Measurements from ENCODE around the gene AFAP1L2.

AFAP1L2 gene

GRCh38 chr10:114343623-114344505, 60.4 kb downstream of the AFAP1L2 start:
- H3K4me3 ChIP-seq (ENCODE audit: low read depth in 1 of 2, low read length in 2 of 2): no peak overlapping the region
- no peaks in the 10 kb centered on the region for H3K4me1 ChIP-seq (ENCODE audit: insufficient read depth, low read length)
- no peak overlapping the region for H3K4me2 ChIP-seq (ENCODE audit: insufficient read depth, low read length)
- H3K9me3 ChIP-seq (ENCODE audit: insufficient read depth, low read length, severe bottlenecking): no peaks in the 10 kb centered on the region
- no peak overlapping the region for H3K9ac ChIP-seq (ENCODE audit: low read depth, low read length)
- no peak overlapping the region for H2AFZ ChIP-seq (ENCODE audit: low read depth, low read length)
- H3K27ac ChIP-seq (ENCODE audit: low read length): no peak overlapping the region
- no peaks in the 10 kb centered on the region for H3K36me3 ChIP-seq (ENCODE audit: insufficient read depth, low read length)
- no peaks in the 10 kb centered on the region for H4K20me1 ChIP-seq (ENCODE audit: insufficient read depth, low read length)
- TF ChIP-seq EZH2 (IDR thresholded peaks at IDR 0.05; ENCODE audit: borderline replicate concordance, low read depth, low read length, severe bottlenecking): no peak
- TF ChIP-seq, protein P1, sequence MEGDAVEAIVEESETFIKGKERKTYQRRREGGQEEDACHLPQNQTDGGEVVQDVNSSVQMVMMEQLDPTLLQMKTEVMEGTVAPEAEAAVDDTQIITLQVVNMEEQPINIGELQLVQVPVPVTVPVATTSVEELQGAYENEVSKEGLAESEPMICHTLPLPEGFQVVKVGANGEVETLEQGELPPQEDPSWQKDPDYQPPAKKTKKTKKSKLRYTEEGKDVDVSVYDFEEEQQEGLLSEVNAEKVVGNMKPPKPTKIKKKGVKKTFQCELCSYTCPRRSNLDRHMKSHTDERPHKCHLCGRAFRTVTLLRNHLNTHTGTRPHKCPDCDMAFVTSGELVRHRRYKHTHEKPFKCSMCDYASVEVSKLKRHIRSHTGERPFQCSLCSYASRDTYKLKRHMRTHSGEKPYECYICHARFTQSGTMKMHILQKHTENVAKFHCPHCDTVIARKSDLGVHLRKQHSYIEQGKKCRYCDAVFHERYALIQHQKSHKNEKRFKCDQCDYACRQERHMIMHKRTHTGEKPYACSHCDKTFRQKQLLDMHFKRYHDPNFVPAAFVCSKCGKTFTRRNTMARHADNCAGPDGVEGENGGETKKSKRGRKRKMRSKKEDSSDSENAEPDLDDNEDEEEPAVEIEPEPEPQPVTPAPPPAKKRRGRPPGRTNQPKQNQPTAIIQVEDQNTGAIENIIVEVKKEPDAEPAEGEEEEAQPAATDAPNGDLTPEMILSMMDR (IDR thresholded peaks at IDR 0.05; ENCODE audit: borderline replicate concordance, extremely low read depth, low read length, poor library complexity, severe bottlenecking): no peak
- H3K79me2 ChIP-seq (ENCODE audit: insufficient read depth, low read length): no peaks in the 10 kb centered on the region
- no peak for DNase-seq
- peaks cover 2% of the 10 kb centered on the region for H3K27me3 ChIP-seq (ENCODE audit: insufficient read depth, low read length, poor library complexity)
- ATAC-seq (ENCODE audit: insufficient read depth, low read depth): no peak

DNA sequence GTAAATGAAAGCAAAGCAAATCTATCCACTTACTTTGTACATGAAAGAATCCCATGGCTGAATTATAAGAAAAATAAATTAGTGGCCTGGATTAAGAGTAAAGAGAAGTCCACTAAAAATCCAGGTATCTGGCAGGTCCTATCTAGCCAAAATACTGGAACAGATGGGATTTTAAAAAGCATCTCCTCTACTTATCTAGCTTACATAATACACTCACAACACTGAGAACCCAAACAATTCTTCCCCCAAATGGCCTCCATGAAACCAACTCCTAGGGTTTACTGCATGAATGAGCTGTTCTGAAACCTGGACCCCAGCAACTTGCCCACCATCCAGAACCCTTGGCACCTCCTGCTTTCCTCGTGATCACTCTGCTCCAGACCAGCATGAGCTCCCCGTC, 61.3 kb downstream of the AFAP1L2 start:
- H4K20me1 ChIP-seq (ENCODE audit: insufficient read depth, low read length): no peaks in the 10 kb centered on the region
- no peaks in the 10 kb centered on the region for H3K36me3 ChIP-seq (ENCODE audit: insufficient read depth, low read length)
- ATAC-seq (ENCODE audit: insufficient read depth, low read depth): no peak
- H3K4me1 ChIP-seq (ENCODE audit: insufficient read depth, low read length): no peaks in the 10 kb centered on the region
- H3K27ac ChIP-seq (ENCODE audit: low read length): no peak overlapping the region
- H3K9ac ChIP-seq (ENCODE audit: low read depth, low read length): no peak overlapping the region
- H3K27me3 ChIP-seq (ENCODE audit: insufficient read depth, low read length, poor library complexity): peaks cover 2% of the 10 kb centered on the region
- H3K4me3 ChIP-seq (ENCODE audit: low read depth in 1 of 2, low read length in 2 of 2): no peak overlapping the region
- H2AFZ ChIP-seq (ENCODE audit: low read depth, low read length): no peak overlapping the region
- no peak for TF ChIP-seq EZH2 (IDR thresholded peaks at IDR 0.05; ENCODE audit: borderline replicate concordance, low read depth, low read length, severe bottlenecking)
- TF ChIP-seq, protein P1 (IDR thresholded peaks at IDR 0.05; ENCODE audit: borderline replicate concordance, extremely low read depth, low read length, poor library complexity, severe bottlenecking): no peak
- H3K4me2 ChIP-seq (ENCODE audit: insufficient read depth, low read length): no peak overlapping the region
- DNase-seq: no peak
- no peaks in the 10 kb centered on the region for H3K9me3 ChIP-seq (ENCODE audit: insufficient read depth, low read length, severe bottlenecking)
- H3K79me2 ChIP-seq (ENCODE audit: insufficient read depth, low read length): no peaks in the 10 kb centered on the region

DNA sequence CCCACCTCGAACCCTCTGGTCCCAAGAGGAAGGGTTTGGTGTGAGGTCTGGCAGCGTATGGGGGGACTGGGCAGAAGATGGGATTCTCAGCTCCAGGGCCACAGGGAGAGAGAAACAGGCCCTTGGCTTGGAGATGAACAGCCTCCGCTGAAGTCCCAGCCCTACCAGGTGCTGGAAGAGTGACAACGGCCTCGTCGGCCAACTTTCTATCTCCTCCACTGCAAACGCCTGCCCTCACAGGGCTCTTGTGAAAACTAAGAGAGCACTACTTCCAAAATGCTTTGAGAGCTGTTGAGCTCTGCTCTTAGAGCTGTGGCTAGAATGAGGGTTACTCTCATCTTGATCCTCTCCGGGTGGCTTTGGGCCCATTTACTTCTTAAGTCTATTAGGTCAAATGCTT, 63.5 kb downstream of the AFAP1L2 start:
- no peak overlapping the region for H3K4me2 ChIP-seq (ENCODE audit: insufficient read depth, low read length)
- peaks cover 2% of the 10 kb centered on the region for H3K27me3 ChIP-seq (ENCODE audit: insufficient read depth, low read length, poor library complexity)
- H3K4me3 ChIP-seq (ENCODE audit: low read depth in 1 of 2, low read length in 2 of 2): no peak overlapping the region
- no peak for DNase-seq
- TF ChIP-seq, protein P1 (IDR thresholded peaks at IDR 0.05; ENCODE audit: borderline replicate concordance, extremely low read depth, low read length, poor library complexity, severe bottlenecking): no peak
- no peak for TF ChIP-seq EZH2 (IDR thresholded peaks at IDR 0.05; ENCODE audit: borderline replicate concordance, low read depth, low read length, severe bottlenecking)
- H3K27ac ChIP-seq (ENCODE audit: low read length): no peak overlapping the region
- H2AFZ ChIP-seq (ENCODE audit: low read depth, low read length): no peak overlapping the region
- H3K79me2 ChIP-seq (ENCODE audit: insufficient read depth, low read length): no peaks in the 10 kb centered on the region
- H4K20me1 ChIP-seq (ENCODE audit: insufficient read depth, low read length): no peaks in the 10 kb centered on the region
- H3K4me1 ChIP-seq (ENCODE audit: insufficient read depth, low read length): no peaks in the 10 kb centered on the region
- no peaks in the 10 kb centered on the region for H3K36me3 ChIP-seq (ENCODE audit: insufficient read depth, low read length)
- H3K9ac ChIP-seq (ENCODE audit: low read depth, low read length): no peak overlapping the region
- ATAC-seq (ENCODE audit: insufficient read depth, low read depth): no peak
- no peaks in the 10 kb centered on the region for H3K9me3 ChIP-seq (ENCODE audit: insufficient read depth, low read length, severe bottlenecking)

Data from DND-41 (cell line).